ENCODE measurements around the gene ZNF814. TPM values are rescaled to one million over a fixed set of nuclear protein-coding genes. Genes with fewer than 3 reads are reported as not detected.
"Not testable (repeated sequence)": the region's sequence is repeated elsewhere in the genome, so short reads cannot be mapped to it uniquely, and the experiment has no call there.

ZNF814 gene
- total RNA-seq, 2 donors from 2014 or later, result 12.1 to 18.1 TPM

DNA sequence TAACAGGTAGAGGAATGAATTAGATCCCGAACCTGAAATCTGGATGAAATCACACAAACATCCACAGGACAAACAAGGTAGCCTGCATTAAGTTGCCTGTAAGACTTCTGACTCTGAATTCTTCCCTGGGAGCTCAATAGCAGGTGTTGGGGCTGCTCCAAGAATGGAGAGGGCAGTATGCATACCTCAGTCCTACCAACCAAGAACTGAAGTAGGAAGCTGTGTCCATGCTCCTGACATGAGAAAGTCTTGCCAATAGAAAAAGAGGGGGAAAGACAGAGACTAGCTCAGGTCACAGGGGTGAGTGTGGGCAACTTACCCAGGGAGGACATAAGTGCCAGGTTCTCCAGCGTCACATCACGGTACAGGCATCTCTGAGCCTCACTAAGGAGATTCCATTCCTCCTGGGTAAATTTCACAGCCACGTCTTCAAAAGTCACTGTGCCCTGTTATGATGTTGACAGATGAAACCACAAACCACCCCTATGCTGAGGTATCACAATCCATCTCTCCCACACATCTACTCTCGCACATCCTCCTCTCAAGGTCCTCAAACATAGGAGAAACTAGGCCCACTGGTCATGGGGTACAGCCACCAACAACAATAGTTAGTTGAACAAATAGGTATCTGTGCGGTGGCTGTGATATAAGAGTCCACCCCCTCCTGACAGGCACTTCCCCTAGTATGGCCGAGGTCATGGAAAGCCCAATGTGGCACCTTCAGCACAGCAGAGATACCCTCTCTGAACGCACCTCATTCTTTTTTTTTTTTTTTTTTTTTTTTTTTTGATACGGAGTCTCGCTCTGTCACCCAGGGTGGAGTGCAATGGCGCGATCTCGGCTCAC lies 75.6 kb downstream of the ZNF814 start:
- not testable (repeated sequence) for H3K9me3 Mint-ChIP-seq; DNase-seq (ENCODE audit: low spot score in 2 of 2)
- peak overlapping the region; percentile 39 to 95 for H3K27ac Mint-ChIP-seq
- peak in 1 of 2 donors; percentile 15 for ATAC-seq
- peaks cover 21 to 30% of the 10 kb centered on the region in 2 donors for H3K36me3 Mint-ChIP-seq

DNA sequence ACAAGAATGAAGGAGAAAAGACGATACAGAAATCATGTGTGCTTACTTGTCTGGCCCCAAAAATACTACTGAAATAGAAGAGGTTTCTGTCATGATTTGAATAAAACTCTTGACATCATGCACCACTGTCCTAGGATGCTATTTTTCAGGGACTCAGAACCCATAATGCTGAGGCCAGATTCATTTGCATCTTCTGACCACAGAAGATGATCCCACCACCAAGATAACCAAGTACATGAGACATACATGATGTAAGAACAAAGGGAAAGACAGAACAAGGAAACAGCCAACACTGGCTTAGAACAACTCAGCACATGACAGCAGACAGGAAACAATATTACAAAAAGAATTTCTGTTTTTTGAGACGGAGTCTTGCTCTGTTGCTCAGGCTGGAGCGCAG lies 76.6 kb downstream of the ZNF814 start:
- no peaks in the 10 kb centered on the region for H3K9me3 Mint-ChIP-seq
- peak overlapping the region in 1 of 2 donors; percentile 13 for H3K27ac Mint-ChIP-seq
- peaks cover 21 to 37% of the 10 kb centered on the region in 2 donors for H3K36me3 Mint-ChIP-seq
- ATAC-seq (peak; percentile 9 to 28), DNase-seq (ENCODE audit: low spot score in 2 of 2) (no peak)

DNA sequence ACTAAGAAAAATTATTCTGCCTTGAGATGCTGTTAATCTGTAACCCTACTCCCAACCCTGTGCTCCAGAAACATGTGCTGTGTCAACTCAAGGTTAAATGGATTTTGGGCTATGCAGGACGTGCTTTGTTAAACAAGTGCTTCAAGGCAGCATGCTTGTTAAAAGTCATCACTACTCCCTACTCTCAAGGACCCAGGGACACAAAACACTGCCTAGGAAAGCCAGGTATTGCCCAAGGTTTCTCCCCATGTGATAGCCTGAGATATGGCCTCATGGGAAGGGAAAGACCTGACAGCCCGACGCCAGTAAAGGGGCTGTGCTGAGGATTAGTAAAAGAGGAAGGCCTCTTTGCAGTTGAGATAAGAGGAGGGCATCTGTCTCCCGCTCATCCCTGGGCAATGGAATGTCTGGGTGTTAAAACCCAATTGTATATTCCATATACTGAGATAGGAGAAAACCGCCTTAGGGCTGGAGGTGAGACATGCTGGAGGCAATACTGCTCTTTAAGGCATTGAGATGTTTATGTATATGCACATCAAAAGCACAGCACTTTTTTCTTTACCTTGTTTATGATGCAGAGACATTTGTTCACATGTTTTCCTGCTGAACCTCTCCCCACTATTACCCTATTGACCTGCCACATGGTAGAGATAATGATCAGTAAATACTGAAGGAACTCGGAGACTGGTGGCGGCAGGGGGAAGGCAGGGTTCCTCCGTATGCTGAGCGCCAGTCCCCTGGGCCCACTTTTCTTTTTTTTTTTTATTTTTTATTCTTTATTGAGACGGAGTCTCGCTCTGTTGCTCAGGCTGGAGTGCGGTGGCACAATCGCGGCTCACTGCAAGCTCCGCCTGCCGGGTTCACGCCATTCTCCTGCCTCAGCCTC lies 78.2 kb downstream of the ZNF814 start:
- DNase-seq (ENCODE audit: low spot score in 2 of 2); H3K9me3 Mint-ChIP-seq; ATAC-seq: not testable (repeated sequence)
- peak overlapping the region in 1 of 2 donors; percentile 29 for H3K27ac Mint-ChIP-seq
- peaks cover 21 to 46% of the 10 kb centered on the region in 2 donors for H3K36me3 Mint-ChIP-seq

DNA sequence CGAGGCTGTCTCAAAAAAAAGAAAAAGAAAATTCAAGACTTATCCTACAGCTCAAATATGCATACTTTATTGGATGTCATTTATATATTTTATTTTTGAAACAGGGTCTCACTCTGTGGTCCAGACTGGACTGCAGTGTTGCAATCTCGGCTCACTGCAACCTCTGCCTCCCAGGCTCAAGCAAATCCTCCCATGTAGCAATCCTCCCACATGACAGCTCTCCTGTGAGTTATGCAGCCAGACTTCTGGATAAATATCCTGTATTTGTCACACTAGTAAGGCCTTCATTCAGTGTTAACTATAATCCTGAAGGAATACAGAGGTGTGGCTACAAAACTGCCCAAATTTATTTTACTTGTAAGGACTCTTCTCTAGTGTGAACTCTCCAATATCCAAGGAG lies 81.3 kb downstream of the ZNF814 start:
- H3K36me3 Mint-ChIP-seq, result peaks cover 17 to 47% of the 10 kb centered on the region in 2 donors
- H3K27ac Mint-ChIP-seq, result no peak overlapping the region

GRCh38 chr19:57803594-57804325 lies 85.1 kb downstream of the ZNF814 start:
- Mint-ChIP-seq H3K27ac (peak overlapping the region; percentile 45 to 77), H3K9me3 (no peaks in the 10 kb centered on the region), H3K36me3 (peaks cover 14 to 38% of the 10 kb centered on the region in 2 donors)
- ATAC-seq, result no peak
- no peak for DNase-seq (ENCODE audit: low spot score in 2 of 2)

More for the DNA sequence above, 81.3 kb downstream of the ZNF814 start:
- ATAC-seq (no peak), DNase-seq (ENCODE audit: low spot score in 2 of 2) (no peak)
- no peaks in the 10 kb centered on the region for H3K9me3 Mint-ChIP-seq

DNA sequence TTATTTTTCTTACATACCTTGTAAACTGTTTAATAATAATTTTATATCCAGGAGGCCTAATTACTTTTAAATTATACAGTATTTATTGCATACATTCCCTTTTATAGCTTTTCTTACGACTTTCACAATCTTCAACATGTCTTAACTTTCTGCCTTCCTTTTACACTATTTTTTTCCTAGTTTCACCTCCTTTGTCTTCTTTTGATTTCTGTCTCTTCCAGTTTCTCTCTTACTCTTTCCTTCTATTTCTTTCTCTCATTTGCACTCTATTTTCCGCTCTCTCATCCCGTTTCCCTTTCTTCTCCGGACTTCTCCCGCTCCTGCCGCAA lies 85.6 kb downstream of the ZNF814 start:
- DNase-seq (ENCODE audit: low spot score in 2 of 2) (no peak), ATAC-seq (no peak)
- Mint-ChIP-seq H3K9me3 (no peaks in the 10 kb centered on the region), H3K36me3 (peaks cover 14 to 37% of the 10 kb centered on the region in 2 donors), H3K27ac (peak overlapping the region; percentile 45 to 77)

DNA sequence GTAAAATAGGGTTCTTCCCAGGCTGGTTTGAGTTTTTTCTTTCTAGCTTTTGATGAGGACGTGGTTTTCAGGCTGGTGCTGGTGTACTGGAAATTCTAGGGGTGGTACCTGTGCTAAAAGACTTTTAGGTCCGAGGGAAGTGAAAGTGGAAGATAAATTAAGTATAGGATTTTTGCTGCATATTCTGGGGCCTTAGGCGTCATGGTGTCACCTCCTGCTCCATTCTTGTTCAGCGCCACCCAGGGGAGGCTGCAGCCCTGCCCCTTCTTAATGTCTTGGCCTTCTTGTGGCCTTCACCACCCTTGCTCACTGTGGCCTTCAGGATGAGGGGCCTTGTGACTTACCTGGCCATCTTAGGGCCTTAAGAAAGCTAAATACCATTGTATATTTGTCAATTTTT lies 86.6 kb downstream of the ZNF814 start:
- no peak overlapping the region for H3K27ac Mint-ChIP-seq

DNA sequence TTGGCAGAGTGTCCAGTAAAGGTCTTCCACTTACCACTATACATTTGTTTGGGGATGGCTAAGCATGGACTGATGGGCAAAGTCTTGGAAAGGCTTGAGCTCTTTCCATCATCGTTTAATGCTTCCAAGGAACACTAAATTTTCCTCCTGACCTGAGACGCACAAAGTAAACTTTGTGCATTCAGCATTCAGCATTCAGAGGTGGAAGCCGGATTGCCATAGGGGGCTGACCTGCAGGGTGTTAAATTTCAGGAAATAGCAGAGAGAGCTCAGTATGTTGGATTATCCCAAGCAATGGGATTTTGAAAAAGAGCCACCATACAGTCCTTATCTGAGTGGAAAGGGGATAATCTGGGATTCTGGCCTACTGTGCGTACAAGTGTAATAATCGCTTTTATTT lies 88.1 kb downstream of the ZNF814 start:
- Mint-ChIP-seq H3K27ac (no peak overlapping the region), H3K9me3 (peaks cover 0 to 1% of the 10 kb centered on the region in 2 donors), H3K36me3 (peaks cover 27 to 37% of the 10 kb centered on the region in 2 donors)
- DNase-seq (ENCODE audit: low spot score in 2 of 2) (no peak), ATAC-seq (no peak)

More for the DNA sequence above, 86.6 kb downstream of the ZNF814 start:
- DNase-seq (ENCODE audit: low spot score in 2 of 2) (no peak), ATAC-seq (no peak)
- H3K9me3 Mint-ChIP-seq, result no peaks in the 10 kb centered on the region
- peaks cover 14 to 30% of the 10 kb centered on the region in 2 donors for H3K36me3 Mint-ChIP-seq

Other genes starting within 250 kb of the ZNF814 start
- gene ZSCAN4, start 220.1 kb downstream of the ZNF814 start, total RNA-seq, result under 1 TPM in 1 of 2 donors, not detected in 1; 0.18 TPM
- 1 to 10 TPM; 4.8 to 9.6 TPM for gene ZNF551, start 207.1 kb downstream of the ZNF814 start, total RNA-seq
- 1 to 10 TPM in 1 of 2 donors, under 1 TPM in 1; 0.62 to 2.1 TPM for gene ZNF154, start 179.8 kb downstream of the ZNF814 start, total RNA-seq
- gene ZNF671, start 161.4 kb downstream of the ZNF814 start, total RNA-seq, result 1 to 10 TPM; 7.1 to 7.5 TPM
- 1 to 10 TPM; 7.3 to 9.6 TPM for gene ZNF776, start 142.2 kb downstream of the ZNF814 start, total RNA-seq
- gene ZNF586, start 119.4 kb downstream of the ZNF814 start, total RNA-seq, result 10 to 100 TPM; 16.1 to 21.3 TPM
- gene ZNF552, start 74.1 kb downstream of the ZNF814 start, total RNA-seq, result 1 to 10 TPM; 6.2 to 7.1 TPM
- 10 to 100 TPM in 1 of 2 donors, 1 to 10 TPM in 1; 9.2 to 20.9 TPM for gene ZNF587B, start 58.7 kb downstream of the ZNF814 start, total RNA-seq
- gene ZNF587, start 39.2 kb downstream of the ZNF814 start, total RNA-seq, result 10 to 100 TPM; 28.7 to 36.6 TPM
- 10 to 100 TPM; 13.7 to 16.8 TPM for gene ZNF417, start 27.6 kb upstream of the ZNF814 start, total RNA-seq
- gene ZNF418, start 46.4 kb upstream of the ZNF814 start, total RNA-seq, result 1 to 10 TPM; 2.4 to 3.1 TPM
- 1 to 10 TPM; 5.0 to 6.0 TPM for gene ZNF256, start 58.7 kb upstream of the ZNF814 start, total RNA-seq
- under 1 TPM in 1 of 2 donors, not detected in 1; 0.56 TPM for gene C19orf18, start 85.5 kb upstream of the ZNF814 start, total RNA-seq
- 1 to 10 TPM; 3.2 to 9.1 TPM for gene ZNF606, start 113.8 kb upstream of the ZNF814 start, total RNA-seq
- gene ZSCAN1, start 145.0 kb upstream of the ZNF814 start, total RNA-seq, result not detected
- gene ZNF135, start 170.2 kb upstream of the ZNF814 start, total RNA-seq, result under 1 TPM; 0.58 to 0.82 TPM
- 10 to 100 TPM; 22.8 to 25.6 TPM for gene ZSCAN18, start 209.2 kb upstream of the ZNF814 start, total RNA-seq